PC-9 (cell line): Measurements from ENCODE around the gene LAMC3. TPM values are rescaled to one million over a fixed set of nuclear protein-coding genes. Genes with fewer than 3 reads are reported as not detected.
"Not testable (repeated sequence)": the region's sequence is repeated elsewhere in the genome, so short reads cannot be mapped to it uniquely, and the experiment has no call there.

Experiments used
- BruUV-seq: library from RNA; stranded (reverse); fragments of 400-500 nt; replicated peaks from 2 replicates; lab custom pipeline; 2021; lab: Mats Ljungman, UMichigan
- CTCF ChIA-PET: fragments of 300-600 bp; sonication (Branson Sonifier 250); formaldehyde crosslinking; loops from one replicate; lab custom pipeline; 2022; ENCODE audit warnings: antibody characterized with exemption; lab: Charles Lee
- POLR2A ChIA-PET: fragments of 300-600 bp; sonication (Branson Sonifier 250); formaldehyde crosslinking; loops from one replicate; lab custom pipeline; 2022; ENCODE audit warnings: antibody characterized with exemption; ENCODE audit not compliant: unreplicated experiment; lab: Charles Lee
- DNase-seq, 2 experiments: peaks; one replicate each; pipeline versions ENCODE4 v3.0.0 to v3.0.0-alpha.2; 2015 to 2022; ENCODE audit warnings: mixed read lengths in 1 of 2
- H2AFZ ChIP-seq: fragments of 200-600 bp; sonication (generic); 2 replicates; pipeline ENCODE4 v1.8.1; 2017; ENCODE audit warnings: antibody characterized with exemption
- H3F3A ChIP-seq: fragments of 200-600 bp; sonication (generic); 2 replicates; pipeline ENCODE4 v1.8.1; 2017; ENCODE audit warnings: antibody characterized with exemption, mild to moderate bottlenecking, low read depth; ENCODE audit not compliant: insufficient read depth
- H3K27ac ChIP-seq: fragments of 200-600 bp; sonication (generic); 2 replicates; pipeline ENCODE4 v1.6.1; 2016; ENCODE audit warnings: mixed run types
- H3K27me3 ChIP-seq: fragments of 200-600 bp; sonication (generic); 2 replicates; pipeline ENCODE4 v1.6.1; 2016; ENCODE audit warnings: low read depth, mixed run types; ENCODE audit not compliant: insufficient read depth
- H3K36me3 ChIP-seq: fragments of 200-600 bp; sonication (generic); 2 replicates; pipeline ENCODE4 v1.6.1; 2016; ENCODE audit warnings: low read depth, mixed run types
- H3K4me1 ChIP-seq: fragments of 200-600 bp; sonication (generic); replicated peaks from 2 replicates; pipeline ENCODE4 v1.6.1; 2016; ENCODE audit warnings: mixed run types; ENCODE audit not compliant: insufficient read depth
- H3K4me2 ChIP-seq: fragments of 200-600 bp; sonication (generic); 2 replicates; pipeline ENCODE4 v1.6.1; 2017; ENCODE audit warnings: mixed run types
- H3K4me3 ChIP-seq: fragments of 200-600 bp; sonication (generic); 2 replicates; pipeline ENCODE4 v1.6.1; 2016; ENCODE audit warnings: mixed run types
- H3K79me2 ChIP-seq: fragments of 200-600 bp; sonication (generic); 2 replicates; pipeline ENCODE4 v1.6.1; 2017; ENCODE audit warnings: low read depth, mixed run types
- H3K9me2 ChIP-seq: fragments of 200-600 bp; sonication (generic); 2 replicates; pipeline ENCODE4 v1.8.1; 2017; ENCODE audit warnings: mild to moderate bottlenecking; ENCODE audit not compliant: insufficient read depth
- H3K9me3 ChIP-seq: fragments of 200-600 bp; sonication (generic); 2 replicates; pipeline ENCODE4 v1.8.1; 2016; ENCODE audit warnings: low read depth; ENCODE audit not compliant: insufficient read depth
- H4K20me1 ChIP-seq: fragments of 200-600 bp; sonication (generic); 2 replicates; pipeline ENCODE4 v1.8.1; 2017; ENCODE audit not compliant: insufficient read depth
- EZH2 ChIP-seq: fragments of 200-600 bp; sonication (generic); IDR thresholded peaks from 2 replicates; pipeline ENCODE4 v1.8.0; 2017; ENCODE audit warnings: antibody characterized with exemption, low read depth
- intact Hi-C: fragments of 100-400 bp; cut with micrococcal nuclease; formaldehyde crosslinking; loops from one replicate; pipeline ENCODE4 v1.10.0; 2022; ENCODE audit not compliant: unreplicated experiment
- total RNA-seq: library from RNA; stranded (reverse); gene quantifications from 2 replicates; pipeline ENCODE4 v1.2.3, GENCODE V29; 2021
- TF ChIP-seq, protein P1 (sequence below): fragments of 200-600 bp; sonication (generic); conservative IDR thresholded peaks from 2 replicates; pipeline ENCODE4 v1.6.1; 2017; ENCODE audit warnings: mixed run types, antibody characterized with exemption, mild to moderate bottlenecking, moderate library complexity

Gene LAMC3
- total RNA-seq, 1 experiment from 2014 or later = 0.41 TPM

- H3K9me3 ChIP-seq = no peaks in the 10 kb centered on the region
- H3K9me2 ChIP-seq = no peaks in the 10 kb centered on the region
- DNase-seq = peak in 1 of 2 experiments; percentile 25
- H3K27me3 ChIP-seq = no peaks in the 10 kb centered on the region
- POLR2A ChIA-PET = interaction anchor here (0.5 kb wide), 1 partner anchor 10 kb away, joined by 4 read pairs; no protein-coding TSS in a partner anchor
- H3K4me1 ChIP-seq = no peaks in the 10 kb centered on the region; the same call in 1 of the 2 replicates
- H3K36me3 ChIP-seq = no peaks in the 10 kb centered on the region
- H3K79me2 ChIP-seq = no peaks in the 10 kb centered on the region
- BruUV-seq = no TSS peak
- TF ChIP-seq, protein P1, sequence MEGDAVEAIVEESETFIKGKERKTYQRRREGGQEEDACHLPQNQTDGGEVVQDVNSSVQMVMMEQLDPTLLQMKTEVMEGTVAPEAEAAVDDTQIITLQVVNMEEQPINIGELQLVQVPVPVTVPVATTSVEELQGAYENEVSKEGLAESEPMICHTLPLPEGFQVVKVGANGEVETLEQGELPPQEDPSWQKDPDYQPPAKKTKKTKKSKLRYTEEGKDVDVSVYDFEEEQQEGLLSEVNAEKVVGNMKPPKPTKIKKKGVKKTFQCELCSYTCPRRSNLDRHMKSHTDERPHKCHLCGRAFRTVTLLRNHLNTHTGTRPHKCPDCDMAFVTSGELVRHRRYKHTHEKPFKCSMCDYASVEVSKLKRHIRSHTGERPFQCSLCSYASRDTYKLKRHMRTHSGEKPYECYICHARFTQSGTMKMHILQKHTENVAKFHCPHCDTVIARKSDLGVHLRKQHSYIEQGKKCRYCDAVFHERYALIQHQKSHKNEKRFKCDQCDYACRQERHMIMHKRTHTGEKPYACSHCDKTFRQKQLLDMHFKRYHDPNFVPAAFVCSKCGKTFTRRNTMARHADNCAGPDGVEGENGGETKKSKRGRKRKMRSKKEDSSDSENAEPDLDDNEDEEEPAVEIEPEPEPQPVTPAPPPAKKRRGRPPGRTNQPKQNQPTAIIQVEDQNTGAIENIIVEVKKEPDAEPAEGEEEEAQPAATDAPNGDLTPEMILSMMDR = no peak
- TF ChIP-seq EZH2 = no peak
- H3K27ac ChIP-seq = no peak overlapping the region
- CTCF ChIA-PET = no interaction called here
- no peak overlapping the region for H3K4me2 ChIP-seq
- intact Hi-C loops = no loop called here
- H4K20me1 ChIP-seq = no peaks in the 10 kb centered on the region
- H3K4me3 ChIP-seq = no peak overlapping the region
- H3F3A ChIP-seq = 0 out of 2 replicates have a peak, but pooled peaks cover 7% of the 10 kb centered on the region
- no peak overlapping the region for H2AFZ ChIP-seq
Observed at GRCh38 chr9:131112374-131113154, 103.6 kb downstream of the LAMC3 start.

- H3K4me3 ChIP-seq = no peak overlapping the region
- no peaks in the 10 kb centered on the region for H3K36me3 ChIP-seq
- no peak overlapping the region for H3K4me2 ChIP-seq
- intact Hi-C loops = no loop called here
- H3K9me2 ChIP-seq = no peaks in the 10 kb centered on the region
- POLR2A ChIA-PET = no interaction called here
- no TSS peak for BruUV-seq
- H2AFZ ChIP-seq = no peak overlapping the region
- CTCF ChIA-PET = interaction anchor here (0.7 kb wide), 1 partner anchor 30 kb away, joined by 5 read pairs; no protein-coding TSS in a partner anchor
- TF ChIP-seq EZH2 = no peak
- TF ChIP-seq, protein P1 = no peak
- no peaks in the 10 kb centered on the region for H3K79me2 ChIP-seq
- H4K20me1 ChIP-seq = no peaks in the 10 kb centered on the region
- no peaks in the 10 kb centered on the region; the same call in 1 of the 2 replicates for H3K4me1 ChIP-seq
- 0 out of 2 replicates have a peak, but pooled peaks cover 7% of the 10 kb centered on the region for H3F3A ChIP-seq
- H3K27ac ChIP-seq = no peak overlapping the region
- no peak for DNase-seq
- H3K9me3 ChIP-seq = no peaks in the 10 kb centered on the region
- no peaks in the 10 kb centered on the region for H3K27me3 ChIP-seq
Observed at GRCh38 chr9:131113655-131114054, 104.7 kb downstream of the LAMC3 start.

- H3K4me1 ChIP-seq = no peaks in the 10 kb centered on the region; the same call in 1 of the 2 replicates
- H2AFZ ChIP-seq = no peak overlapping the region
- ChIA-PET CTCF (no interaction called here), POLR2A (no interaction called here)
- H3K27ac ChIP-seq = no peak overlapping the region
- TF ChIP-seq, protein P1 = no peak
- no peak for TF ChIP-seq EZH2
- no peaks in the 10 kb centered on the region for H3K9me3 ChIP-seq
- 0 out of 2 replicates have a peak, but pooled peaks cover 7% of the 10 kb centered on the region for H3F3A ChIP-seq
- no peaks in the 10 kb centered on the region for H3K9me2 ChIP-seq
- no peak overlapping the region for H3K4me3 ChIP-seq
- DNase-seq = no peak
- intact Hi-C loops = no loop called here
- H3K79me2 ChIP-seq = no peaks in the 10 kb centered on the region
- H4K20me1 ChIP-seq = no peaks in the 10 kb centered on the region
- no peaks in the 10 kb centered on the region for H3K36me3 ChIP-seq
- H3K4me2 ChIP-seq = no peak overlapping the region
- no peaks in the 10 kb centered on the region for H3K27me3 ChIP-seq
- BruUV-seq = no TSS peak
Observed at GRCh38 chr9:131114084-131114535, 105.1 kb downstream of the LAMC3 start.

DNA sequence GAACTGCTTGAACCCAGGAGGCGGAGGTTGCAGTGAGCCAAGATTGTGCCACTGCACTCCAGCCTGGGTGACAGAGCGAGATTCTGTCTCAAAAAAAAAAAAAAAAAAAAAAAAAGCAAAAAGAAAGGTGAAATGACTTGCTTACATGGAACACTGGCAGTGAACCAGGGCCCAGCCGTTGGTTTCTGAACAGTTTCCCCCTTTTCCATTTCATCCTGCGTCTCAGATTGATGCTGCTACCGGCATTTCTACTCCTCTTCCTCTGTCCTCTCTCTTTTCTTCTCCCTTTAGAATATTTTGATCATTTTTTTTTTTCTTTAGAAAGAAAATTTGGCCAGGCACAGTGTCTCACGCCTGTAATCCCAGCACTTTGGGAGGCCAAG, 106.4 kb downstream of the LAMC3 start:
- not testable (repeated sequence) for BruUV-seq

More for the DNA sequence above, 106.4 kb downstream of the LAMC3 start:
- H2AFZ ChIP-seq, H3K4me3 ChIP-seq, H4K20me1 ChIP-seq, H3K9me3 ChIP-seq, H3K9me2 ChIP-seq, H3K36me3 ChIP-seq, POLR2A ChIA-PET, H3K27me3 ChIP-seq, H3F3A ChIP-seq, CTCF ChIA-PET, H3K79me2 ChIP-seq, intact Hi-C loops, H3K27ac ChIP-seq, DNase-seq, H3K4me1 ChIP-seq, H3K4me2 ChIP-seq: not testable (repeated sequence)
